ENCODE measurements around the gene VSIG4.
"Not testable (repeated sequence)": the region's sequence is repeated elsewhere in the genome, so short reads cannot be mapped to it uniquely, and the experiment has no call there.

Gene VSIG4

GRCh38 chrX:66039944-66040343 lies at the start of gene VSIG4:
VSIG4 (minus strand) TSS chrX:66040080; CDS start chrX:66039998, 82 bp downstream.
- DNase-seq, result no peak

- no peak for DNase-seq
Observed at GRCh38 chrX:66076801-66077200, 36.9 kb upstream of the VSIG4 start.

GRCh38 chrX:66074920-66075879 lies 35.3 kb upstream of the VSIG4 start:
- no peak for DNase-seq

- no peak for DNase-seq
Observed at GRCh38 chrX:66071126-66071525, 31.2 kb upstream of the VSIG4 start.

- no peak for DNase-seq
Observed at GRCh38 chrX:66064261-66064660, 24.4 kb upstream of the VSIG4 start.

- not testable (repeated sequence) for DNase-seq
Observed at GRCh38 chrX:66057019-66057418, 17.1 kb upstream of the VSIG4 start.

GRCh38 chrX:66054978-66055377 lies 15.1 kb upstream of the VSIG4 start:
- DNase-seq, result no peak

GRCh38 chrX:66053414-66053813 lies 13.5 kb upstream of the VSIG4 start:
- no peak for DNase-seq

- DNase-seq, result no peak
Observed at GRCh38 chrX:66051980-66052379, 12.1 kb upstream of the VSIG4 start.

GRCh38 chrX:66050140-66050569 lies 10.3 kb upstream of the VSIG4 start:
- no peak for DNase-seq

- no peak for DNase-seq
Observed at GRCh38 chrX:66049056-66049455, 9.2 kb upstream of the VSIG4 start.

GRCh38 chrX:66046612-66047235 lies 6.8 kb upstream of the VSIG4 start:
- DNase-seq, result no peak

GRCh38 chrX:66045894-66046293 lies 6.0 kb upstream of the VSIG4 start:
- DNase-seq, result no peak

GRCh38 chrX:66043584-66043983 lies 3.7 kb upstream of the VSIG4 start:
- DNase-seq, result no peak

- DNase-seq, result no peak
Observed at GRCh38 chrX:66042307-66043077, 2.6 kb upstream of the VSIG4 start.

GRCh38 chrX:66038115-66038514 lies 1.8 kb downstream of the VSIG4 start:
- no peak for DNase-seq

- DNase-seq, result no peak
Observed at GRCh38 chrX:66036231-66036630, 3.6 kb downstream of the VSIG4 start.

- DNase-seq, result no peak
Observed at GRCh38 chrX:66035667-66036066, 4.2 kb downstream of the VSIG4 start.

- no peak for DNase-seq
Observed at GRCh38 chrX:66030505-66031317, 9.2 kb downstream of the VSIG4 start.

- DNase-seq, result no peak
Observed at GRCh38 chrX:66028936-66029335, 10.9 kb downstream of the VSIG4 start.

- DNase-seq, result no peak
Observed at GRCh38 chrX:66024570-66024969, 15.3 kb downstream of the VSIG4 start.

GRCh38 chrX:66024092-66024467 lies 15.8 kb downstream of the VSIG4 start:
- no peak for DNase-seq
